Femur (tissue), 1 donor: ENCODE results near the gene RHCG.

Source experiments
- DNase-seq: peaks from one replicate; pipeline ENCODE4 v3.0.0-alpha.2; 2017

The RHCG gene

DNA sequence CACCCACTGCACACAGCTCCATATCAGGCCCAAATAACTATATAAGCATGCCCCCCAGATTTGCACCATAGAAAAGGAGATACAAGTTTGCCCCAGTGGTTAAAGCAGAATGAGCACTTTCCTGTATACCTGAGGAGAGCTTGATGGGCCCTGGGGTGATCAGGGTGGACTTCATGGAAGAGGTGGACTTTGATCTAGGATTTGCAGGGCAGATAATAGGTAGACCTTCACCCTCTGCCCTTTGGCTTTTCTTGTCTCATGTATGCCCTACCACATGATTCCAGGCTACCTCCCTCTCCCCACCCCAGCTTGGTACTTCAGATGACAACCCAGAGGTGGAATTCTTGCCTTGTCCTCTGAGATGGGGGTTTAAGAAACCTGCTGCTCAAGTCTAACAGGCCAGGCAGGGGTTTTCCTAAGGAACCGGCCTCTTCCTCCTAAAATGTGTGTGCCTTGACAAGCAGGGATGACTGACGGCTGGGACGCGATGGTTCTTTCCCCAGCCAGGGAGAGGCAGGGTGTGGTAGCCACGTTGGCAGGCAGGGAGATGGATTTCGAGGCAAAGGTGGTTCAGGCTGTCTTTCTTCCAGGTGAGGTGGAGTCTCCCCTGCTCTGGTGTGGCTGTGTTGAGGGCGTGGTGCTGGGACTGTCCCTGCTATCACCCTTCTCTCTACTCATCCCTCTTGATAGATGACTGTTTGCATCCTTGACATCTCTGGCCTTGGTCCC, 6.6 kb upstream of the RHCG start:
- DNase-seq, result no peak

GRCh38 chr15:89501646-89502045, 5.3 kb upstream of the RHCG start:
- no peak for DNase-seq

DNA sequence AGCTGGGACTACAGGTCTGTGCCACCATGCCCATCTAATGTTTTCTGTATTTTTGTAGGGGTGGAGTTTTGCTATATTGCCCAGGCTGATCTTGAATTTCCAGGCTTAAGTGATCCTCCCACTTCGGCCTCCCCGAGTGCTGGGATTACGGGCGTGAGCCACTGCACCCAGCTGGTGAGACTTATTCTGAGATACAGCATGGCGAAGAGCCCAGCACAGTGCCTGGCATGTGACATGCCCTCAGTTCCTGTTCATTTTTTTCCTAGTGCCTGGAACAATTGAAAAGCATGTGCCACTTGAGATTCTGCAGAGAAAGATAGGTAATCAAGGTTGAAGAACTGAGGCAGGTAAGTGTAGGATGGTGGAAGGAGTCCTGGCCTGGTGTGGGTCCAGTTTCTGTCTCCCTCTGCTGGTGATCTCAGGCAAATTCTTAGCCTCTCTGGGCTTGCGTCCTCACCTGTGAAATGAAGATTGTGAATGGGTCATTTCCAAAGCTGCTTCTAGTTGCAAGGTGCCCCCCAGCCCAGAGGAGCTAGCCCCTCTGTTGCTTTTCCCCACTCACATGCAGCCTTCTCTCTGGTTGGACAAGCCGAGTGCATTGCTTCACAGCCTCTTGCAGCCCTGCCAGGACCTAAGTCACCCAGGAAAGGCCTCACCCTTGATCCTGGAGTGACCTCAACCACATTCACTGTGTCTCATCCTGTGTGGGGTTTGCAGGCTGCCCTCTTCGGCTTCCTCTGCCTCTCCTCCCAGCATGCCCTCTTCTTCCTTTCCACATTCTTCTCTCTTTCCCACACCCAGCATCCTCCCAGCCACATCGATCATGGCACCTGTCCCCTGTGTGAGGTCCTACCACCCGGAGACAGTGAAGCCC, 4.3 kb upstream of the RHCG start:
- no peak for DNase-seq

- DNase-seq, result no peak
Measured at GRCh38 chr15:89499156-89499555, 2.8 kb upstream of the RHCG start.

DNA sequence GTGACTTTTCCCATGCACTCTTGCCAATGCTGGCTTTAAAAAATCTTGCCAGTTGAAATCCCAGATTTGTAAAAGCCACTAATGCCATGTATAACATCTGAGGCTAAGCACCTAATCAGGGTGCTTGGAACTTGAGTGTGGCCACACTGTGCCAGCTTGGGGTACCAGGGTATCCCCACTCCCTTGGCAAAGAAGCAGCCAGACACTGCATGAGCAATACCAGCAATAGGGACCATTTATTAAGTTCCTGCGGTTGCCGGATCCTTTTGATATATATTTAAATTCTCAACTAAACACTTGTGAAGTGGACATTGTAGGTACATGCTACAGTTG, 2.2 kb upstream of the RHCG start:
- no peak for DNase-seq

DNA sequence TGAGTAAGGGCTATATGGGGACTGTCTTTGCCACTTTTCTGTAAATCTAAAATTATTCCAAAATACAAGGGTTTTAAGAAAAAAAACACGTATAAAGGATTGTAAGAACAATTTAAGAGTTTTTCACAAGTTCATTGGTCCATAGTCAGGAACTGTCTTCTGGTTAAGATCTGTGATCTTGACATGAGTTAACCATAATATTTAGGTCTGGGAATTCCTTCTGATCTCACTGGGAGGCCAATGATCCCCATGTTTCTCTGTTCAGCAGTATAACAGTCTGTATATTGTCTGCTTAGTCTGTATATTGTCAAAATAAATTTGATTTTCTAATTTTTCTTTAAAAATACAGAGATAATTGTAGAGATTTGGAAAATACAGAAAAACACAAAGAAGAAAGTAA, 848 bp upstream of the RHCG start:
- DNase-seq, result no peak

GRCh38 chr15:89495638-89496145, 691 bp downstream of the RHCG start:
- DNase-seq, result no peak

GRCh38 chr15:89494941-89495637, 1.3 kb downstream of the RHCG start:
- DNase-seq, result no peak

DNA sequence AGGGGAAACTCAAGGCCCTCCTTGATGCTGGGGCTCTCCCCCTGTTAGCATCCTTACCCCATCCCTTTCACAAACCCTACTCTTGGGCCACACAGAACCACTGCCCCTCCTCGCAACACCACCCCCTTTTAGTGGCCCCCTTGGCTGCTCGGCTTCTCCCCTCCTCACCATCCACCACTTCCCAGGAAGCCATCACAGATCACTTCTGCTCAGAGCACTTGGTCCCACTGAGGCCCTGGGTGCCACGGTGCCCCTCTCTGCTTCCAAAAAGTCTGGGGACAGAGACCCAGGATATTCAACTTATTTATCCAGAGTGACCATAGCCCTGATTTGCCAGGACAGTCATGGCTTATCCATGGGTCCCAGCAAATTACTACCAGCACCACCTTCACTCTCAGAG, 2.4 kb downstream of the RHCG start:
- DNase-seq, result no peak

DNA sequence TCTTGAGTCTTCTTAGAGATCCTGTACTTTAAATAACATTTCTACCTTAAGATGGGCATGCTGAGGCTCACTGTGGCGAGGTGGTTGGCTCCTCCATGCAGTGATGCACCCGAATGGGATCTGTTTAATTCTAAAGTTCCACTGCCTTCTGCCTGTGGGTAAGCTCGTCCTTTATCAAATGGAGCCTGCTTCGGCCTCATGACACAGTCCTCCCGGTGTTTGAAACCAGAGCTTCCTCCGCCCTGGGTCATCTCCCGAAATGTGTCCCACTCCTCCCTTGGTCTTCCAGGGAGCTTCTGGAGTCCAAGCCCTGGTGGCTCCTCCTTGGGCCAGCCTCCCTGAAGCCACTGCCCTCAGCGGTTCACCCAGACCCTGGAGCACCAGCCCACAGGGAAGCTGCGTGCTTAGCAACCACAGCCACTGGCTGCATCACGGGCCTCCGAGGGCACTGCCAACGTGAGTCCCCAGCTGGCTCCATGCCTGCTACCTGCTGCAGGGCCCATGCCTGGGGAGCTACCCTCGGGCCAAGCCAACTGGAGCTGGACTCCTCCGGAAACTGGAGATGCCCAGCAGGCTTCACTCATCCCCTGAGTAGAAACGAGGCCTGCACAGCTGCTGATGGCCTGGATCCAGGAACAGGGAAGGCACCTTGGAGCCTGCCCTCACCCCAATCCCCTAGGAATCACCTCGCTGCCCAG, 3.3 kb downstream of the RHCG start:
- DNase-seq, result no peak

- no peak for DNase-seq
Measured at GRCh38 chr15:89492111-89492641, 4.2 kb downstream of the RHCG start.

DNA sequence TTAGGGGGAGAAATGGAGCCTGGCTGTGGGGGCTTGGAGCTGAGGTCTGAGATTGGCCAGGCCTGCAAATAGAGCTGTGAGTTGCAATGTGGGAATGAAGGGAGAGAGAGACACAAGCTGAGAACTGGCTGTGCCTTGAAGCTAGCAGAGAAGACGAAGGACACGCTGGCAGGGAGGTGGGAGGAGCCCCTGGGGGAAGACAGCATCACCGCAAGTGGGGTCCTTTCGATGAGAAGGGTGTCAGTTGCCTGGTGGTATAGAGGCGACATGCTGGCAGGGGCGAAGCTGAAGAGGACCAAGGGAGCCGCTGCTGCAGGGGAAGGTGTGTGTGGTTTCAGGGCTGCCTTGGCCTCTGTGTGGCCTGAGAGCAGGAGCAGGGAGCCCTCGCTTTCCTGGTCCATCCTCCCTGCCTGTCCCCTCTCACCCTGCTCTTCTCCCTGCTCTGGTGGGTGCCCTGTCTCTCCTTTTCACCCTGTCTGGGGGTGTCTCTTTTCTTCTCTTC, 5.5 kb downstream of the RHCG start:
- DNase-seq, result no peak

DNA sequence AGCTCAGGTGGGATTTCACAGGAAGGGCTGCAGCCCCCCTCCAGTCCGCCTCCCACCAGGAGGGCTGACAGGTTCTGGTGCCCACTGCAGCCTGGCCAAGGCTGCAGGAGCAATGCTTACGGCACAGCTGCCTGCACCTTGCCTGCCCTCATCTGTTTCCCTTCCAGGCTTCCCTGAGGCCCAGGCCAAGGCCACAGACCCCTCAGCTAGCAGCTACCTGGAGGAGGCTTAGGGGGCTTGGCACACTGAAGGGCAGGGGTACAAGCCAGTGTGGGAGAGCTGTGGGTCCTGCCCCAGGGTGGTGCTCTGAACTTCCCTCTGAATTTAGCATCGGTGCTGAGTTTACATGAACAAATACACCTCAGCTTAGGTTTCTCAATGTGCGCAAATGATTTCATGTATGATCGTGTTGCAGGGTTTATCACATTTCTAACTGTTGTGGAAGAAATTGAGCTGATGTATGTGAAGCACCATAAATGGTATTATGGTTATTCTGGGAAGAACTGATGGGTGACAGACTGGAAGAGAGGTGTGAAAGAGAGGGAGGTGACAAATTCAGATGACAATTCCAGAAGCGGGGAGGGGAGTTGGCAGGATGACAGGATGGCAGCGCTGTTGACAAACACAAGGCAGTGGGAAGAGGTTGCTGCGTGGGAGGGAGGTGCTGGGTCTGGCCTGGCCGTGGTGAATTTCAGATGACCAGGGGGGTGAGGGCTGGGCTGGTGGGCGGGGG, 6.1 kb downstream of the RHCG start:
- no peak for DNase-seq

DNA sequence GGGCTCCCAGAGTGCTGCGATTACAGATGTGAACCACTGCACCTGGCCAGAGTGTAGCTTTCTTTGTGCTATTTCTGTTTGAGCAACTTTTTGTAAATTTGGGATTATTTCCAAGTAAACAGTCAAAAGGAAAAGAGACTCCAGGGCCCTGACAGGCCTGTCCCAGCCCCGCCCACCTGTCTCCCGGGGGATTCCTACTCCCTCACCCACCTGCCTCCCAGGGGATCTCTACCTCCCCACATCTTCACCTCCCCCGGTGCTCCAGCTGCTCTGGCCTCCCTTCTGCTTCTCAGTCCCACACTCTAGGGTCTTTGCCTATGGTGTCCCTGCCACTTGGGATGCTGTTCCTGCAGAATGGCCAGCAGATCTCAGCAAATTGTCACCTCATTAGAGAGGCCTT, 7.0 kb downstream of the RHCG start:
- no peak for DNase-seq

GRCh38 chr15:89487791-89488190, 8.6 kb downstream of the RHCG start:
- DNase-seq, result no peak

- no peak for DNase-seq
Measured at GRCh38 chr15:89486726-89487050, 9.7 kb downstream of the RHCG start.

GRCh38 chr15:89483079-89483478, 13.3 kb downstream of the RHCG start:
- no peak for DNase-seq

GRCh38 chr15:89482139-89482538, 14.2 kb downstream of the RHCG start:
- DNase-seq, result no peak

- DNase-seq, result no peak
Measured at GRCh38 chr15:89480505-89480904, 15.9 kb downstream of the RHCG start.

DNA sequence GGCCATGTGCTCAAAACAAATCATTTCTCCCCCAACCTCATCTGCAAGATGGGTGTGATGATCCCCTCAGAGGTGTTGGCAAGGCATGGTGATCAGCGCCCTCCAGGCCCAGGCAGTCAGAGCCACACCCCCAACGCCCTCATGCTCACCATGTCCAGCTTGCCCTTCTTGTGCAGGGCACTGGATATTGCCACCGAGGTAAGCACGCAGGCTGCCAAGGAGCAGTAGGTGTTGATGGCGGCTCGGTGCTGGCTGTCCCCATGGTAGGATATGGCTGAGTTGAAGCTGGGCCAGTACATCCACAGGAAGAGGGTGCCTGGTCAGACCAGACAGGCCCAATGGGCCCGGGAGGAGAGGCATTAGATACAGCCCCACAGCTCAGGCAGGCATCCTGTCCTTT, 17.2 kb downstream of the RHCG start:
- no peak for DNase-seq

DNA sequence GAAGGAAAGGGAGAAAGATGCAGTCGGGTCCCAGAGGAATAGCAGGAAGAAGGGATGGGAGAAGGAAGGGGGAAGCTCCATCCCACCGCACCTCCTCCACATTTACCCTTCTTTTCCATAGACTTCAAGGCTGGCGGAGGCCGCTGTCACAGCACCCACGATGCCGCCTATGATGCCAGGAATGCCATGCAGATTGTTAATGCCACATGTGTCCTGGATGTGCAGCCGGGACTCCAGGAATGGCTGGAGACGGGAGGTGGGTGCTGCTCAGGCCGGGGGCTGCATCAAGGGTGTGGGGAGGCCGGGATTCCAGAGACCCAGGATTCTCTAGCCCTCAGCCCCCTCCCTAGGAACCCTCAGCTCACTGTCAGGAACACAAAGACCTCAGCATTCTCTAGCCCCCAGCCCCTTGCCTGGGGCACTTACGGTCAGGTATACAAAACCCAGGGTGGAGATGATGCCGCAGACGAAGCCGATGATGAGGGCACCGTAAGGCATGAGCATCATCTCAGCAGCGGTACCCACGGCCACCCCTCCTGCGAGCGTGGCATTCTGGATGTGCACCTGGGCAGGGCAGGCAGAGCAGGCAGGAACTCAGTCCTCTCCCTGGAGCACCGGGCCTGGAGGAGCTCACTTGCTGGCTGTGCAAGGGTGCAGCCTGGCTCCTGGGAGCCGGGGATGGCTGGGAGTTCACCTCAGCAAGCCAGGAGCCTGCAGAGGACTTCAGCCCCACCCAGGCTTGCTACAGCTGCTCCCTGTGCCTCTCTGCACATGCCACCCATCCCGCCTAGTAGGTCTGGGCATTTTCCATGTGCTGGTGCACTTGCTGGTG, 18.8 kb downstream of the RHCG start:
- no peak for DNase-seq
